Measurements from ENCODE around the gene PLS3.
"Not testable (repeated sequence)": the region's sequence is repeated elsewhere in the genome, so short reads cannot be mapped to it uniquely, and the experiment has no call there.

Gene PLS3, protein sequence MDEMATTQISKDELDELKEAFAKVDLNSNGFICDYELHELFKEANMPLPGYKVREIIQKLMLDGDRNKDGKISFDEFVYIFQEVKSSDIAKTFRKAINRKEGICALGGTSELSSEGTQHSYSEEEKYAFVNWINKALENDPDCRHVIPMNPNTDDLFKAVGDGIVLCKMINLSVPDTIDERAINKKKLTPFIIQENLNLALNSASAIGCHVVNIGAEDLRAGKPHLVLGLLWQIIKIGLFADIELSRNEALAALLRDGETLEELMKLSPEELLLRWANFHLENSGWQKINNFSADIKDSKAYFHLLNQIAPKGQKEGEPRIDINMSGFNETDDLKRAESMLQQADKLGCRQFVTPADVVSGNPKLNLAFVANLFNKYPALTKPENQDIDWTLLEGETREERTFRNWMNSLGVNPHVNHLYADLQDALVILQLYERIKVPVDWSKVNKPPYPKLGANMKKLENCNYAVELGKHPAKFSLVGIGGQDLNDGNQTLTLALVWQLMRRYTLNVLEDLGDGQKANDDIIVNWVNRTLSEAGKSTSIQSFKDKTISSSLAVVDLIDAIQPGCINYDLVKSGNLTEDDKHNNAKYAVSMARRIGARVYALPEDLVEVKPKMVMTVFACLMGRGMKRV

DNA sequence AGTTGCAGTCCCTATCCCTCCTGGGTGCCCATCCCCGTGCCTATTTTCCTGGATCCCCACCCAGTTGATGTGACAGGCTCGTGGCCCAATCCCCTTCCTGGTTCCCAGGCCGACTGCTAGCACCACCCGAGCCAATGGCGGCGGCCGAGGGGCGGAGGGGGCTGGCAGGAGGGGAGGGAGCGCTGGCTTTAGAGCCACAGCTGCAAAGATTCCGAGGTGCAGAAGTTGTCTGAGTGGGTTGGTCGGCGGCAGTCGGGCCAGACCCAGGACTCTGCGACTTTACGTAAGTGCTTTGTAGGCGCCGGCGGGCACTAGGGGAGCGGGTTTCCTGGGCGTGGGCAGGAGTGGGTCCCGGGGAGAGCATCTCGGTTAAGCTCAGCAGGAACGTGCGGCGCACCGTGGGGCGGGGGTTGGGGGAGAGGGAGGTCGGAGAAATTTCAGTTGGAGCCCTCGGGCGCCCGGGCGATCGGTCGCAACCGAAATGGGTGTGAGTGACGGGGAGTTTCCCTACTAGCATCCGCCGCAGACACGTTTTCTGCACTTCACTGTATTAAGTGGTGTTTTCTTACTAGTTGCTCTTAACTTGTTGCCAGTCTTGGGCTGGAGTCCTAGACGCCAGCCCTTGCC is at the start of gene PLS3:
Gene PLS3, plus strand, starts transcription at position 197 of the 627 bp plus-strand sequence. CDS start 49,077 bp downstream, outside the sequence.
- peak; percentile 61 to 91 (median 82) for DNase-seq
- intact Hi-C loops (cut with DNase I): no loop called here

DNA sequence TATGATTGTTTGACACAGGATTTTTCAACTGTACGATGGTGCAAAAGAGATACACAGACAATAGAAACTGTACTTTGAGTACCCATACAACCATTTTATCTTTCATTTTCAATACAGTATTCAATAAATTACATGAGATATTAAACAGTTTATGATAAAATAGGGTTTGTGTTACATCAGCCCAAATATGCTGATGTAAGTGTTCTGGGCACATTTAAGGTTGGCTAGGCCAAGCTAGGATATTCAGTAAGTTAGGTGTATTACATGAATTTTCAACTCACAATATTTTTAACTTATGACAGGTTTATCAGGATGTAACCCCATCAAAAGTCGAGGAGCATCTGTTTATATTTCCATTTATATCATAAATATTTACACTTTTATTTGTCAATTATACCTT is 42.9 kb upstream of the PLS3 start:
- intact Hi-C loops (cut with DNase I): no loop called here
- DNase-seq: no peak

GRCh38 chrX:115521741-115522140 is 39.2 kb upstream of the PLS3 start:
- intact Hi-C loops (cut with DNase I): no loop called here
- DNase-seq: no peak

- DNase-seq: no peak
- intact Hi-C loops (cut with DNase I): no loop called here
These were observed 38.0 kb upstream of the PLS3 start for GRCh38 chrX:115522952-115523351.

DNA sequence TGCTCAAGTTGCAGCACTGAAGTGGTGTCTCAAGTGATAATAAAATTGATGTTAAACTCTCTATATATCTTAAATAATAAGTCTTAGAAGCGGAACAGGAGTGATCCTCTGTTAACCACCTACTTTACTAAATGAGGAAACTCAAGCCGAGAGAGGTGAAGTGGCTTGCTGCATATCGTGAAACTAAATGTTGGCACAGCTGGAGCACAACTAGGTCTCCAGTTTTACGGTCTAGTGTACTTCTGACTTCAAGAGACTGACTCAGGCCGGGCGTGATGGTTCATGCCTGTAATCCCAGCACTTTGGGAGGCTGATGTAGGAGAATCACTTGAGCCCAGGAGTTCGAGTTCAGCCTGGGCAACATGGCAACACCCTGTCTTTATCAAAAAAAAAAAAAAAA is 35.5 kb upstream of the PLS3 start:
- no peak for DNase-seq
- intact Hi-C loops (cut with DNase I): no loop called here

- DNase-seq: no peak
- intact Hi-C loops (cut with DNase I): no loop called here
These were observed 29.1 kb upstream of the PLS3 start for GRCh38 chrX:115531818-115532403.

GRCh38 chrX:115533485-115533884 is 27.5 kb upstream of the PLS3 start:
- DNase-seq: no peak
- intact Hi-C loops (cut with DNase I): no loop called here

GRCh38 chrX:115534383-115534782 is 26.6 kb upstream of the PLS3 start:
- no peak for DNase-seq
- intact Hi-C loops (cut with DNase I): no loop called here

DNA sequence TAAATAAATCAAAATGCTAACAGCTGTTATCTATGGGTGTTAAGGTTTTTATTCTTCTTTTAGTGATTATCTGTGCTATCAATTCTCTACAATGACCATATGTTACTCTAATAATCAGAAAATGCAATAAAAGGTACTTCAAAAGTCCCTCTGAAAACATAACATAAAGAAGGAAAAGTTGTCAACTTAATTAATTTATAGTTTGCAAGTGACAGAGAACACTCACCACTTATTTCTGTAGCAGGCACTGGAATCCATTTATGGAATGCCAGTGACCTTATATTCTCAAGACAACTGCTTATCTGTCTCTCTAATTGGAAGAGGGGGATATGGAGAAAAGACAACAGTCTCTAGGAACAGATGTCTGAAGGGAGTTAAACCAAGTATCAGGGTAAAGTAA is 25.6 kb upstream of the PLS3 start:
- intact Hi-C loops (cut with DNase I): no loop called here

DNA sequence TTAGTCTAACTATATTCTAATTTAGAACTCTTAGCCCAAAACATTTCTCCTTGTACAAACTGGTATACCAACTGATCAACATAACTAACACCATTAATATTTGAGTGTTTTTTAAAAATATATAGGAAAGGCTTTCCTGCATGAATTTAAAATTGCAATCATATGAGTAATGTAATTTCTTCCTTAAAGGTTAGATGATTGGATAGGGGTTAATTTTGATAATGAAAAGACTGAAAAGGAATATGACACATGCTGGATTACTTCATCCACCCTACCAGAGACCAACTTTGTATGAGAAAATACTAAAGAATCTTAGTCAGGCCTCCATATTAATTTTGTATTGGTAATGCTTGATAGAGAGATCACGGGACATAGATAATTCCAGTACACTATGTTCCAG is 25.1 kb upstream of the PLS3 start:
- intact Hi-C loops (cut with DNase I): no loop called here
- no peak for DNase-seq

More for the DNA sequence above, 25.6 kb upstream of the PLS3 start:
- DNase-seq: no peak

GRCh38 chrX:115539841-115540240 is 21.1 kb upstream of the PLS3 start:
- intact Hi-C loops (cut with DNase I): no loop called here

GRCh38 chrX:115541045-115541444 is 19.9 kb upstream of the PLS3 start:
- DNase-seq; intact Hi-C loops (cut with DNase I): not testable (repeated sequence)

More at GRCh38 chrX:115539841-115540240, 21.1 kb upstream of the PLS3 start:
- no peak for DNase-seq

DNA sequence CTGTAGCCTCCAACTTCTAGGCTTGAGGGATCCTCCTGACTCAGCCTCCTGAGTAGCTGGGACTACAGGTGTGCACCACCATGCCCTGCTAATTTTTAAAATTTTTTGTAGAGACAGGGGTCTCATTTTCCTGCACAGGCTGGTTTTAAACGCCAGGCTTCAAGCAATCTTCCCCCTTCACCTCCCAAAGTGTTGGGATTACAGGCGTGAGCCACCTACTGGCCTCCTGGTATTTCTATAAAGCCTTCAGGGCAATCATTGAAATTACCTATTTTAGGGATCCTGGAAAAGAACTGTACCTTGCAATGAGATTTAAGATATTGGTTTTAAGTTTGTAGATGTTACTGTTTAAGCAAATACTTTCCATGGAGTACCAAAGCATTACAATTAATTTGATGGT is 13.5 kb upstream of the PLS3 start:
- intact Hi-C loops (cut with DNase I): no loop called here
- DNase-seq: no peak

- intact Hi-C loops (cut with DNase I): no loop called here
These were observed 12.0 kb upstream of the PLS3 start for GRCh38 chrX:115549008-115549407.

DNA sequence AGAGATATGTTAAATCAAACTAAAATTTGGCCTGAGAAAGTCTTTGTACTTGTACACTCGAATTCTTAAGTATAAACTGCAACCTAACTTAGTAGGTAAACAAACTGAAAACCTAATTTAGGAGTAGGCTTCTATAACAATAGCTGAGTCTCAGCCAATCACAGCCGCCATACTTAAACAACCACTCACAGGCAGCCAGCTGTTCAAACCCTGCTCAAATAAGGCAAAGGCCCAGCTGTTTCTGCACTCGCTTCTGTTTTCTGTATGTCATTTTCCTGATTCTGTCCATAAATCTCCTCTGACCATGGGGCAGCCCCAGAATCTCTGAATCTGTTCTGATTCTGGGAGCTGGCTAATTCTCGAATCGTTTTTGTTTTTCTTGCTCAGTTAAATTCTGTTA is 7.8 kb upstream of the PLS3 start:
- peak in 1 of 42 donors; percentile 5 for DNase-seq
- intact Hi-C loops (cut with DNase I): no loop called here

More at GRCh38 chrX:115549008-115549407, 12.0 kb upstream of the PLS3 start:
- DNase-seq: no peak

GRCh38 chrX:115559672-115560071 is 1.3 kb upstream of the PLS3 start:
- intact Hi-C loops (cut with DNase I): no loop called here

DNA sequence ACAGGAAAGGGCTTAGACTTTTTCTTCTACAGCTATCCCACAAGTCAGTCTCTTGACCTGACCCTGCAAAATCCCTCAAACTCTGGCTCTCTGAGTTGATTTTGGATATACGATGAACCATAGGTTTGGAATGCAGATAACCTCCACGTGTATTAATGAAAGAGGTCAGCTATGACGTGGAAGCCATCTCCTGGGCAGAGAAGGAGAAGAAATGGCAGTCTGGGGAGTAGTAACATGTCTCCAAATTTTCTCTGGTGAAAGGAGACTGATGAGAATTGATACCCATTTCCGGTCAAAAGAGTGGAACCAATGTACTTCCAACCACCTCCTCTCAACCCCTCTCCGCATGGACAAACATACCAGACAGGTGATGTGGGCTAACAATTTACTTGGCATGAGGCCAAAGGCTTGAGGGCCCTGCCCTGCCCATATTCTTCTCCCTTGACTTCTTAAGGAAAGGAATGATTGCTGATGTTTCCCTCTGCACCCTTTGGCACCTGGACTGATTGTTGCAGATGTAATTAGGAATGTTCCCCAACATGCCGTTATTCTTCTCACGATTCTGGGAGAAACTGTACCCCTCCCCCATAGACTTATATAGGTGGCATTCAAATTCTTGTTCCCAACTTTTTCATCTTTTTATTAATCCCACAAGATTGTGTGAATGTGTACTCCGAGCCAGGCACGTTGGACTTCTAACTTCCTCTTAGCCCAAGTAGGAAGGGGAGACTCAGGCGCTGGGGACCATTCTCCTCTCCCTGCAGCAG is 580 bp upstream of the PLS3 start:
- intact Hi-C loops (cut with DNase I): no loop called here
- no peak for DNase-seq

More at GRCh38 chrX:115559672-115560071, 1.3 kb upstream of the PLS3 start:
- DNase-seq: no peak

- peak in 37 of 42 donors; percentile 9 to 71 (median 35) for DNase-seq
- intact Hi-C loops (cut with DNase I): no loop called here
These were observed 868 bp downstream of the PLS3 start for GRCh38 chrX:115561605-115562479.

Data from head of caudate nucleus (tissue), 42 donors.